OCI-LY7 (cell line): ENCODE results near the gene NKX1-1.

Experiments used
- EZH2phosphoT487 ChIP-seq: fragments of 200-600 bp; sonication (generic); IDR thresholded peaks from 2 replicates; pipeline ENCODE4 v1.6.1; 2018; ENCODE audit warnings: low read depth, borderline replicate concordance, mild to moderate bottlenecking, mixed run types, antibody characterized with exemption, low read length, moderate library complexity, mixed read lengths
- TF ChIP-seq, protein P1 (sequence below): fragments of 200-600 bp; sonication (generic); conservative IDR thresholded peaks from 2 replicates; pipeline ENCODE4 v1.5.1; 2014; ENCODE audit warnings: mild to moderate bottlenecking, antibody characterized with exemption, low read length, moderate library complexity, mixed read lengths

DNA sequence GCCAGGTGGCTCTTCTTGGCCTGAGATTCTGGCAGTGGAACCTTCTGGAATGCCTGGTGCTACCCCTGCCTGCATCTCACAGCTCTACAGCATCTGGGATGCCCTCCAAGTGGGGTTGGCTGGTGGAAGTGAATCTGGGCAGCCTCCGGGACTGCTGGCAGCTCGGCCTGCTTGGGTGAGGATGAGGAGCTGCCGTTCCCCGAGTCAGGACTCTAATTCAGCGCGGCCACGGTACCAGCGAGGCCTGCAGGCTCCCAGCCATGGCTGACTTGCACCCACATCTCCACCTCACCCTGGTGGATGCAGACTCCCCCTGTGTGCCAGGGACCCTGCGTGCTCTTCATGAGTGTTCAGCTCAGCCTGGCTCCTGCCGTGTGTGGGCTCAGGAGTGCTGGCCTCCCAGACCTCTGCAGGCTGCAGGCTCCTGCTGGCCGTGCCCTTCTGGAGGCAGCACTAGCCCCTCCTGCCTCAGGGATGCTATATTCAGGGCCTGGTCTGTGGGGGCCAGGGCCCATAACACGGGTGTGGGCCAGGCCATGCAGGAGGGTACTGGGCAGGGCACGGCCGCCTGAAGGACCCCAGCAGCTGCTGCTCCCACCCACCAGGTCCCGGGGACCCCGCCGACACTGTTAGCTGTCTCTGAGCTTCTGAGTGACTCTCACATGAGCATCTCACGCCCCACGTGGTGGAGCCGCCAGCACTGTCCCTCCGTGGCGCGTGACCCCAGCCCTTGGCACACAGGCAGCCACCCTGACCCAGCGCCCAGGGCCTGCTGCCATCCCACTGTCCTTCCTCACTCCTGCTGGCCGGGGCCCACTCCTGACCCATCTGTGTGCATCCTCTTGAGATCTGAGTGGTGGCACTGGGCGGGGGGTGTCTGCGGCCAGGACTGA is 48.6 kb downstream of the NKX1-1 start:
- TF ChIP-seq, protein P1, sequence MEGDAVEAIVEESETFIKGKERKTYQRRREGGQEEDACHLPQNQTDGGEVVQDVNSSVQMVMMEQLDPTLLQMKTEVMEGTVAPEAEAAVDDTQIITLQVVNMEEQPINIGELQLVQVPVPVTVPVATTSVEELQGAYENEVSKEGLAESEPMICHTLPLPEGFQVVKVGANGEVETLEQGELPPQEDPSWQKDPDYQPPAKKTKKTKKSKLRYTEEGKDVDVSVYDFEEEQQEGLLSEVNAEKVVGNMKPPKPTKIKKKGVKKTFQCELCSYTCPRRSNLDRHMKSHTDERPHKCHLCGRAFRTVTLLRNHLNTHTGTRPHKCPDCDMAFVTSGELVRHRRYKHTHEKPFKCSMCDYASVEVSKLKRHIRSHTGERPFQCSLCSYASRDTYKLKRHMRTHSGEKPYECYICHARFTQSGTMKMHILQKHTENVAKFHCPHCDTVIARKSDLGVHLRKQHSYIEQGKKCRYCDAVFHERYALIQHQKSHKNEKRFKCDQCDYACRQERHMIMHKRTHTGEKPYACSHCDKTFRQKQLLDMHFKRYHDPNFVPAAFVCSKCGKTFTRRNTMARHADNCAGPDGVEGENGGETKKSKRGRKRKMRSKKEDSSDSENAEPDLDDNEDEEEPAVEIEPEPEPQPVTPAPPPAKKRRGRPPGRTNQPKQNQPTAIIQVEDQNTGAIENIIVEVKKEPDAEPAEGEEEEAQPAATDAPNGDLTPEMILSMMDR: no peak
- TF ChIP-seq EZH2phosphoT487: no peak
